Liver (tissue), 8 donors: ENCODE measurements around the gene SMIM45.

Experiments used
- DNase-seq: peaks from one replicate; pipeline ENCODE4 v3.0.0-alpha.2; 2017; ENCODE audit warnings: low spot score
- H3K27ac ChIP-seq, 2 donors: one replicate each; pipeline ENCODE4 v1.7.0; 2013; ENCODE audit warnings: inconsistent platforms in 2 of 2, low read length in 2 of 2, control low read depth in 1 of 2, low read depth in 1 of 2, mild to moderate bottlenecking in 1 of 2
- H3K27me3 ChIP-seq, 4 donors: one replicate each; pipeline versions ENCODE4 v1.6.1 to v1.7.0; 2013; ENCODE audit warnings: low read length in 3 of 4, inconsistent platforms in 1 of 4, mild to moderate bottlenecking in 1 of 4, moderate library complexity in 1 of 4; ENCODE audit not compliant: control insufficient read depth in 4 of 4, insufficient read depth in 4 of 4
- H3K36me3 ChIP-seq, 4 donors: one replicate each; pipeline versions ENCODE4 v1.6.1 to v1.7.0; 2013; ENCODE audit warnings: low read length in 3 of 4, mild to moderate bottlenecking in 3 of 4, low read depth in 1 of 4, moderate library complexity in 1 of 4; ENCODE audit not compliant: control insufficient read depth in 4 of 4, insufficient read depth in 3 of 4
- H3K4me1 ChIP-seq, 4 donors: one replicate each; pipeline versions ENCODE4 v1.6.1 to v1.7.0; 2013; ENCODE audit warnings: low read length in 3 of 4, mild to moderate bottlenecking in 3 of 4, moderate library complexity in 1 of 4; ENCODE audit not compliant: control insufficient read depth in 4 of 4, insufficient read depth in 4 of 4
- H3K4me3 ChIP-seq, 3 donors: one replicate each; pipeline versions ENCODE4 v1.6.1 to v1.7.0; 2013; ENCODE audit warnings: low read length in 3 of 3, control low read depth in 1 of 3, low read depth in 1 of 3, mild to moderate bottlenecking in 1 of 3
- H3K9ac ChIP-seq, 2 donors: one replicate each; pipeline ENCODE4 v1.7.0; 2013; ENCODE audit warnings: low read length in 2 of 2, mild to moderate bottlenecking in 2 of 2, moderate library complexity in 2 of 2, control low read depth in 1 of 2, low read depth in 1 of 2
- H3K9me3 ChIP-seq, 4 donors: one replicate each; pipeline versions ENCODE4 v1.6.1 to v1.7.0; 2013; ENCODE audit warnings: low read length in 3 of 4; ENCODE audit not compliant: control insufficient read depth in 4 of 4
- ATF3 ChIP-seq: IDR thresholded peaks from 2 replicates; pipeline ENCODE4 v1.6.1; 2016; ENCODE audit warnings: antibody characterized with exemption
- CTCF ChIP-seq: fragments of 150-350 bp; IDR thresholded peaks from 2 replicates; pipeline ENCODE4 v1.5.1; 2017; ENCODE audit warnings: improper control_type of control experiment, low read depth, low read length; ENCODE audit not compliant: missing input control
- EGR1 ChIP-seq, 2 donors: IDR thresholded peaks; 2 replicates each; pipeline ENCODE4 v1.6.1; 2016 to 2018; ENCODE audit warnings: antibody characterized with exemption in 2 of 2, low read depth in 2 of 2
- FOXA1 ChIP-seq: IDR thresholded peaks from 2 replicates; pipeline ENCODE4 v1.6.1; 2016; ENCODE audit warnings: antibody characterized with exemption
- FOXA2 ChIP-seq: IDR thresholded peaks from 2 replicates; pipeline ENCODE4 v1.6.1; 2016; ENCODE audit warnings: antibody characterized with exemption
- GABPA ChIP-seq, 2 donors: IDR thresholded peaks in 1 of 2; conservative IDR thresholded peaks in 1 of 2; 2 replicates each; pipeline ENCODE4 v1.6.1; 2016; ENCODE audit warnings: antibody characterized with exemption in 2 of 2, mild to moderate bottlenecking in 1 of 2, moderate library complexity in 1 of 2
- HNF4A ChIP-seq, 2 donors: conservative IDR thresholded peaks; 2 replicates each; pipeline ENCODE4 v1.6.1; 2016; ENCODE audit warnings: antibody characterized with exemption in 2 of 2, mild to moderate bottlenecking in 2 of 2
- HNF4G ChIP-seq: IDR thresholded peaks from 2 replicates; pipeline ENCODE4 v1.6.1; 2016; ENCODE audit warnings: antibody characterized with exemption
- JUND ChIP-seq, 2 donors: IDR thresholded peaks; 2 replicates each; pipeline ENCODE4 v1.6.1; 2016; ENCODE audit warnings: antibody characterized with exemption in 2 of 2
- MAX ChIP-seq: IDR thresholded peaks from 2 replicates; pipeline ENCODE4 v1.6.1; 2016; ENCODE audit warnings: antibody characterized with exemption
- NR2F2 ChIP-seq: IDR thresholded peaks from 2 replicates; pipeline ENCODE4 v1.6.1; 2016; ENCODE audit warnings: antibody characterized with exemption
- RAD21 ChIP-seq, 2 donors: IDR thresholded peaks; 2 replicates each; pipeline ENCODE4 v1.6.1; 2016; ENCODE audit warnings: antibody characterized with exemption in 2 of 2, mild to moderate bottlenecking in 2 of 2
- RXRA ChIP-seq, 2 donors: IDR thresholded peaks; 2 replicates each; pipeline ENCODE4 v1.6.1; 2017 to 2018; ENCODE audit warnings: antibody characterized with exemption in 2 of 2, mild to moderate bottlenecking in 1 of 2
- SP1 ChIP-seq: IDR thresholded peaks from 2 replicates; pipeline ENCODE4 v1.6.1; 2018; ENCODE audit warnings: antibody characterized with exemption, mild to moderate bottlenecking
- TAF1 ChIP-seq: conservative IDR thresholded peaks from 2 replicates; pipeline ENCODE4 v1.6.1; 2016; ENCODE audit warnings: antibody characterized with exemption, mild to moderate bottlenecking
- YY1 ChIP-seq: IDR thresholded peaks from 2 replicates; pipeline ENCODE4 v1.6.1; 2016; ENCODE audit warnings: antibody characterized with exemption, mild to moderate bottlenecking
- ZBTB33 ChIP-seq: IDR thresholded peaks from 2 replicates; pipeline ENCODE4 v1.6.1; 2016; ENCODE audit warnings: antibody characterized with exemption
- WGBS: extraction: QIAGEN DNeasy Blood & Tissue Kit; methylation state at CpG from one replicate; pipeline ENCODE4 v1.1.7; 2013; 5-methylcytosine and 5-hydroxymethylcytosine counted together
- donor health status: healthy.
- donor health status: healthy.
- donor health status: healthy.
- donor health status: healthy.
- donor health status: healthy.

SMIM45 gene

GRCh38 chr22:41987276-41987675 lies 35.3 kb downstream of the SMIM45 start (continued):
- TF ChIP-seq ATF3 = no peak
- TF ChIP-seq MAX = no peak

- 91% methylated on average over 4 of the region's 4 CpGs for WGBS
These were observed 37.3 kb downstream of the SMIM45 start for GRCh38 chr22:41989246-41989645.

GRCh38 chr22:41991111-41991510 lies 39.2 kb downstream of the SMIM45 start:
- Histone ChIP-seq H3K9me3 (no peaks in the 10 kb centered on the region), H3K27me3 (no peaks in the 10 kb centered on the region), H3K36me3 (no peaks in the 10 kb centered on the region), H3K27ac (no peak overlapping the region), H3K9ac (no peak overlapping the region), H3K4me1 (no peaks in the 10 kb centered on the region), H3K4me3 (no peak overlapping the region)
- 91% methylated on average over 7 of the region's 7 CpGs for WGBS
- DNase-seq = no peak
- TF ChIP-seq CTCF = no peak
- TF ChIP-seq EGR1 (IDR thresholded peaks at IDR 0.05; ENCODE audit: low read depth in 2 of 2) = no peak
- no peak for TF ChIP-seq YY1
- no peak for TF ChIP-seq SP1
- TF ChIP-seq HNF4A (conservative IDR thresholded peaks at IDR 0.05) = no peak
- no peak for TF ChIP-seq RXRA (IDR thresholded peaks at IDR 0.05)
- no peak for TF ChIP-seq ATF3
- TF ChIP-seq FOXA2 = no peak
- TF ChIP-seq NR2F2 = no peak
- no peak for TF ChIP-seq RAD21 (IDR thresholded peaks at IDR 0.05)
- no peak for TF ChIP-seq HNF4G
- no peak for TF ChIP-seq ZBTB33
- TF ChIP-seq TAF1 = no peak
- TF ChIP-seq FOXA1 = no peak
- TF ChIP-seq GABPA (IDR thresholded peaks at IDR 0.05 in 1 of 2, conservative IDR thresholded peaks at IDR 0.05 in 1 of 2) = no peak
- no peak for TF ChIP-seq JUND (IDR thresholded peaks at IDR 0.05)

More at GRCh38 chr22:41989246-41989645, 37.3 kb downstream of the SMIM45 start:
- no peak for DNase-seq
- Histone ChIP-seq H3K4me1 (no peaks in the 10 kb centered on the region), H3K9me3 (no peaks in the 10 kb centered on the region), H3K36me3 (no peaks in the 10 kb centered on the region), H3K9ac (no peak overlapping the region), H3K27ac (no peak overlapping the region), H3K27me3 (no peaks in the 10 kb centered on the region), H3K4me3 (no peak overlapping the region)
- TF ChIP-seq RXRA (IDR thresholded peaks at IDR 0.05) (no peak), ZBTB33 (no peak), FOXA2 (no peak), ATF3 (no peak), GABPA (IDR thresholded peaks at IDR 0.05 in 1 of 2, conservative IDR thresholded peaks at IDR 0.05 in 1 of 2) (no peak)
